Measurements from ENCODE around the gene SRCAP. TPM values are rescaled to one million over a fixed set of nuclear protein-coding genes. Genes with fewer than 3 reads are reported as not detected.
"Not testable (repeated sequence)": the region's sequence is repeated elsewhere in the genome, so short reads cannot be mapped to it uniquely, and the experiment has no call there.

SRCAP gene
- total RNA-seq, 1 donor from 2014 or later: 59.7 TPM

GRCh38 chr16:30697264-30698138 lies 1.5 kb upstream of the SRCAP start:
- DNase-seq (ENCODE audit: low spot score): no peak

GRCh38 chr16:30698139-30698815 lies 694 bp upstream of the SRCAP start:
- DNase-seq (ENCODE audit: low spot score): peak; percentile 100

DNA sequence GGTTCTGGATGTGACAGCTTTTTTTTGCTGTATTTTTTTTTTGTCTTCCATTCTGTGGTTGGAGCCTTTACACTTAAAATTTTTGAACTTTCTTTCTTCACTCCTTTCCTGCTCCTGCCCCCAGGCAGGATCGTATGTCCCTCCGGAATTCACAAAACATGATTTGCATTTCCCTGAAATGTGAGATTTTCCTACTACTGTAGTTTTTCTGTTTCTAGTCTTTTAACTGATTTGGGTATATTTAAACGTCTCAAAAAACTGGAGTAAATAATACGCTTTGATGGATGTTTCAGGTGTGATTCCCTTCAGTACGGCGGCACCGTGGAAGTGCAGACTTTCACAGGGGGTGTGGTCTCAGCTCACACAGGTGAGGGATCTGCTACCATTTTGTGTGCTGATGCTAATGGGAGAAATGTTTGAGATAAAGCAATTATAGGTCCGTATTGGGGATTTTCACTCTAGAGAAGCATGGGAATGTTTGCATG lies 686 bp downstream of the SRCAP start:
- no peak for DNase-seq (ENCODE audit: low spot score)

- DNase-seq (ENCODE audit: low spot score): no peak
Observed at GRCh38 chr16:30700491-30700890, 1.5 kb downstream of the SRCAP start.

DNA sequence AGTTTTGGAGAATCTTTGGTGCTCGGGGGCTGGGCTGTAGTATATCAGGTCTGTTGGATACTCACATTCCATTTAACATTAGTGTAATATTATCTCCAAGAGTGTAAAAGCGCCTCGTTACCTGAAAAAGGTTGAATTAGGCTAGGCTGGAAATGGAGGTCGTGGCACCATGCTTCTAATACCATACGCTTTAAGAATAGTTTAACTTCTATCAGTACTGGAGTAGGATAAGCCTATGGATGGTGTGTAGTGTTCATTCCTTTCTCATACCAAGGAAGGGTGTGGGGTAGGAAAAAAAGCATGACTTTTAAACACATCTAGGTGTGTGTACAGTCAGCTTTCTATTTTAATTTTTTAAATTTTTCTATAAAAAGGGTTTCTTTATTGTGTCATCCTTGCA lies 2.0 kb downstream of the SRCAP start:
- no peak for DNase-seq (ENCODE audit: low spot score)

GRCh38 chr16:30703071-30703470 lies 4.1 kb downstream of the SRCAP start:
- DNase-seq (ENCODE audit: low spot score): not testable (repeated sequence)

GRCh38 chr16:30703971-30704370 lies 5.0 kb downstream of the SRCAP start:
- DNase-seq (ENCODE audit: low spot score): no peak

DNA sequence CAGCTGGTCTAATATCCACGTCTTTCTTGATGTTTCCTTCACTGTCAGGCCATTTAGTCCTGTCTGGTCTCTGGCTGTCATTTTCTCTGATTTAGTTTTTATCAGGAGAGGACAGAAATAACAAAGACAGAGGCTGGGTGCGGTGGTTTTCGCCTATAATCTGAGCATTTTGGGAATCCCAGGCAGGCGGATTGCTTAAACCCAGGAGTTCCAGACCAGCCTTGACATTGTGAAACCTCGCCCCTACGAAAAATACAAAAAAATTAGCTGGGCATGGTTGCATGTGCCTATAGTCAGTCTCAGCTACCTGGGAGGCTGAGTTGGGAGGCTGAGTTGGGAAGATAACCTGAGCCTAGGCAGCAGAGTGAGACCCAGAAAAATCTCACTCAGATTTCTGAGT lies 7.1 kb downstream of the SRCAP start:
- DNase-seq (ENCODE audit: low spot score): no peak

GRCh38 chr16:30710971-30711370 lies 12.0 kb downstream of the SRCAP start:
- no peak for DNase-seq (ENCODE audit: low spot score)

DNA sequence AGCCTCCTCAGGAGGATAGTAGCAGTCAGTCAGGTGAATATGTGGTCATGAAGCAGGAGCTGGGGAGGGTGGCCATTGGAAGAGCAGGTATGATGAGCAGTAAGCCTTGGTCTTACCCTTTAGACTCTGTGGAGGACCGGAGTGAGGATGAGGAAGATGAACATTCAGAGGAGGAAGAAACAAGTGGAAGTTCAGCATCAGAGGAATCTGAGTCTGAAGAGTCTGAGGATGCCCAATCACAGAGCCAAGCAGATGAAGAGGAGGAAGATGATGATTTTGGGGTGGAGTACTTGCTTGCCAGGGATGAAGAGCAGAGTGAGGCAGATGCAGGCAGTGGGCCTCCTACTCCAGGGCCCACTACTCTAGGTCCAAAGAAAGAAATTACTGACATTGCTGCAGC lies 12.7 kb downstream of the SRCAP start:
- no peak for DNase-seq (ENCODE audit: low spot score)

- DNase-seq (ENCODE audit: low spot score): no peak
Observed at GRCh38 chr16:30715750-30716445, 16.9 kb downstream of the SRCAP start.

- no peak for DNase-seq (ENCODE audit: low spot score)
Observed at GRCh38 chr16:30720086-30720485, 21.1 kb downstream of the SRCAP start.

GRCh38 chr16:30720694-30721093 lies 21.7 kb downstream of the SRCAP start:
- no peak for DNase-seq (ENCODE audit: low spot score)

GRCh38 chr16:30721167-30721566 lies 22.2 kb downstream of the SRCAP start:
- no peak for DNase-seq (ENCODE audit: low spot score)

GRCh38 chr16:30721606-30722005 lies 22.6 kb downstream of the SRCAP start:
- no peak for DNase-seq (ENCODE audit: low spot score)

- DNase-seq (ENCODE audit: low spot score): peak; percentile 64
Observed at GRCh38 chr16:30722443-30722842, 23.5 kb downstream of the SRCAP start.

DNA sequence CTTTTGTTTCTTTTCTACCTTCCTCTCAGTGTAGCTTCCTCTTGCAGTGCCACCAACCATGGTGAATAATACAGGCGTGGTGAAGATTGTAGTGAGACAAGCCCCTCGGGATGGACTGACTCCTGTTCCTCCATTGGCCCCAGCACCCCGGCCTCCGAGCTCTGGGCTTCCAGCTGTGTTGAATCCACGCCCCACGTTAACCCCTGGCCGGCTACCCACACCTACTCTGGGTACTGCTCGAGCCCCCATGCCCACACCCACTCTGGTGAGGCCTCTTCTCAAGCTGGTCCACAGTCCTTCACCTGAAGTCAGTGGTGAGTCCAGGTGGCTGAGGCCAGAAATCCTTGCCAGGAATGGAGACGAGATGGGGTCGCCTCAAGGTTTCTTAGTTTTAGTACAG lies 23.9 kb downstream of the SRCAP start:
- peak; percentile 71 for DNase-seq (ENCODE audit: low spot score)

- DNase-seq (ENCODE audit: low spot score): peak; percentile 77
Observed at GRCh38 chr16:30723725-30724355, 24.9 kb downstream of the SRCAP start.

- DNase-seq (ENCODE audit: low spot score): peak; percentile 85
Observed at GRCh38 chr16:30724641-30725417, 25.9 kb downstream of the SRCAP start.

GRCh38 chr16:30725418-30725792 lies 26.4 kb downstream of the SRCAP start:
- peak; percentile 33 for DNase-seq (ENCODE audit: low spot score)

DNA sequence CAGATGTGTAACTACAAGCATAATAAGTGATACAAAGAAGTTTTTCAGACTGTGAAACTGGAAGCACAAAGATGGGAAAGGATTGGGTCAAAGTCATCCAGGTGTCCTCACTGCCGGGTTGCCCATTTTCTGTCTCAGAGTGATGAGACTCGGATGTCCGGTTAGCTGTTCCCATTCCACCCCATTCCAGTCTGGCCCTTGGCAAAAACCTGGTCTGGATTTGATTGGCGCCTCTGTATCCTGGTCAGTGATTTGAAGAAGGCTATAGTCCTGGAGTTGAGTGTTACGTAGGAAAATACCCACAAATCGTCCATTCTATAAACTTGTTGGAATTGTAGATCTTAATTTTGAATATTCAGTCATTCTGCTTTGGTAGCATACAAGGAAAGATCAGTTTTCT lies 29.4 kb downstream of the SRCAP start:
- DNase-seq (ENCODE audit: low spot score): peak; percentile 20
